Uterus (tissue), 2 donors: ENCODE measurements around the gene SLC25A39.

Experiments used
- CTCF ChIP-seq, 4 experiments: fragments of 200-600 bp in 2 of 4; fragments of 450-650 bp in 2 of 4; sonication (generic) in 2 of 4; IDR thresholded peaks; one replicate each; pipeline ENCODE4 v1.5.1; 2016 to 2019; ENCODE audit warnings: antibody characterized with exemption in 4 of 4, mild to moderate bottlenecking in 2 of 4, moderate library complexity in 1 of 4
- POLR2A ChIP-seq, 2 donors: fragments of 450-650 bp; IDR thresholded peaks; one replicate each; pipeline ENCODE4 v1.6.1; 2016; ENCODE audit warnings: antibody characterized with exemption in 2 of 2, mild to moderate bottlenecking in 1 of 2, moderate library complexity in 1 of 2

DNA sequence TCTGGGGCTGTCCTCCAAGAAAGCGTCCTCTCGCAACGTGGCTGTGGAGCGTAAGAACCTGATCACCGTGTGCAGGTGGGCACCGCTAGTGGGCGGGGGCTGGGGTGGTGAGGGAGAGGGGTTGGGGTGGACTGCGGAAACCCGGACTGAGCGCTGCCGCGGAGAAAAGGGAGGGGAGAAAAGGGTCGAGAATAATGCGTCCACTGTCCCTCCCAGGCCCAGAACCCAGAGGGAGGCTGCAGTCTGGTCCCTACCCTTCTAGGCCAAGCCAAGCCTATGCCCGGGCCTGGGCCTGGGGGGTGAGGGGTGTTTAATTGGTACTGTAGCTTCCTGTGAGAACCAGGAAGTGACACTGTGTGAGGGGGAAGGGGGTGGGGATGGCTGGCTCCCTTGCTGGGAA lies 15.8 kb downstream of the SLC25A39 start:
- no peak for TF ChIP-seq CTCF (IDR thresholded peaks at IDR 0.05)
- TF ChIP-seq POLR2A (IDR thresholded peaks at IDR 0.05): no peak
